HepG2 (cell line): ENCODE measurements around the gene OPN5. TPM values are rescaled to one million over a fixed set of nuclear protein-coding genes. Genes with fewer than 3 reads are reported as not detected.
"Not testable (repeated sequence)": the region's sequence is repeated elsewhere in the genome, so short reads cannot be mapped to it uniquely, and the experiment has no call there.

Experiments
- ATAC-seq: fragments of 200-7000 bp; cut with Tn5 transposase; 3 replicates; pipeline ENCODE4 v1.9.1; 2020; ENCODE audit warnings: mild to moderate bottlenecking, moderate library complexity
- BruUV-seq: library from RNA; stranded (reverse); fragments of 400-500 nt; replicated peaks from 2 replicates; lab custom pipeline; 2021; lab: Mats Ljungman, UMichigan
- CTCF ChIA-PET: fragments of 300-600 bp; formaldehyde crosslinking; extraction: SDS; loops from one replicate; lab custom pipeline; 2021; ENCODE audit warnings: low total read pairs, inconsistent platforms, low intra/inter-chr PET ratio; lab: Yijun Ruan, JAX
- POLR2A ChIA-PET: fragments of 350-600 bp; sonication (Branson Sonifier 250); formaldehyde crosslinking; loops from one replicate; lab custom pipeline; 2020; ENCODE audit warnings: antibody characterized with exemption, inconsistent platforms; lab: Yijun Ruan, JAX
- DNase-seq: peaks from one replicate; pipeline ENCODE4 v3.0.0-alpha.2; 2015; ENCODE audit warnings: low spot score
- FAIRE-seq: peaks from 3 replicates; lab custom pipeline; 2011; peaks lifted over from hg19 to GRCh38; lab: Jason Lieb, UNC
- H2AFZ ChIP-seq: one replicate; pipeline ENCODE4 v1.6.1; 2011; ENCODE audit warnings: low read length, inconsistent platforms
- H3K27ac ChIP-seq: fragments of 300-600 bp; 3 replicates; pipeline ENCODE4 v1.8.0; 2011; ENCODE audit warnings: mixed run types, mild to moderate bottlenecking, mixed read lengths, low read length, inconsistent platforms; ENCODE audit not compliant: insufficient read depth; ENCODE audit errors: extremely low read length
- H3K27me3 ChIP-seq, 2 experiments: fragments of 200-600 bp in 1 of 2; 2 replicates in 1 of 2; 3 replicates in 1 of 2; pipeline versions ENCODE4 v1.6.0 to v1.8.0; 2011; ENCODE audit warnings: low read length in 2 of 2, mild to moderate bottlenecking in 2 of 2, moderate library complexity in 2 of 2, inconsistent platforms in 1 of 2; ENCODE audit not compliant: insufficient read depth in 2 of 2, control insufficient read depth in 1 of 2
- H3K36me3 ChIP-seq, 2 experiments: fragments of 200-600 bp in 1 of 2; replicated peaks in 1 of 2; 2 replicates in 1 of 2; 3 replicates in 1 of 2; pipeline versions ENCODE4 v1.5.1 to v1.8.0; 2011; ENCODE audit warnings: low read length in 2 of 2, inconsistent platforms in 1 of 2; ENCODE audit not compliant: insufficient read depth in 2 of 2, control insufficient read depth in 1 of 2
- H3K4me1 ChIP-seq: 2 replicates; pipeline ENCODE4 v1.5.1; 2012; ENCODE audit warnings: low read length, inconsistent platforms; ENCODE audit not compliant: insufficient read depth
- H3K4me2 ChIP-seq: 2 replicates; pipeline ENCODE4 v1.6.0; 2011; ENCODE audit warnings: low read depth, low read length, inconsistent platforms
- H3K4me3 ChIP-seq, 3 experiments: fragments of 200-600 bp in 1 of 3; sonication (generic), shearing (Covaris generic) in 1 of 3; replicated peaks in 1 of 3; 2 replicates each; pipeline ENCODE4 v1.5.1; 2011 to 2016; ENCODE audit warnings: low read length in 3 of 3, inconsistent platforms in 2 of 3, low read depth in 2 of 3, mild to moderate bottlenecking in 2 of 3, control low read depth in 1 of 3, mixed read lengths in 1 of 3; ENCODE audit not compliant: insufficient read depth in 1 of 3
- H3K79me2 ChIP-seq: one replicate; pipeline ENCODE4 v1.6.1; 2011; ENCODE audit warnings: low read length, inconsistent platforms; ENCODE audit not compliant: insufficient read depth
- H3K9ac ChIP-seq: 2 replicates; pipeline ENCODE4 v1.6.0; 2011; ENCODE audit warnings: mild to moderate bottlenecking, low read depth, low read length, inconsistent platforms; ENCODE audit not compliant: insufficient read depth
- H3K9me3 ChIP-seq: 2 replicates; pipeline ENCODE4 v1.5.1; 2012; ENCODE audit warnings: mild to moderate bottlenecking, low read length
- H4K20me1 ChIP-seq: 2 replicates; pipeline ENCODE4 v1.6.0; 2011; ENCODE audit warnings: inconsistent platforms, mild to moderate bottlenecking, low read length, moderate library complexity; ENCODE audit not compliant: insufficient read depth
- ZBTB33 ChIP-seq: sonication (generic); formaldehyde crosslinking; IDR thresholded peaks from 2 replicates; pipeline ENCODE4 v1.4.0; 2020; ENCODE audit warnings: missing genetic modification reagents
- ZFP91 ChIP-seq: sonication (generic); formaldehyde crosslinking; IDR thresholded peaks from 2 replicates; pipeline ENCODE4 v1.9.0; 2022; ENCODE audit warnings: missing genetic modification reagents, mild to moderate bottlenecking, borderline replicate concordance
- ZNF282 ChIP-seq: fragments of 450-650 bp; IDR thresholded peaks from 2 replicates; pipeline ENCODE4 v1.6.1; 2018; ENCODE audit not compliant: partially characterized antibody
- ZZZ3 ChIP-seq: sonication (generic); formaldehyde crosslinking; IDR thresholded peaks from 2 replicates; pipeline ENCODE4 v1.4.0; 2020; ENCODE audit warnings: missing genetic modification reagents, mild to moderate bottlenecking, borderline replicate concordance
- WGBS: methylation state at CpG from one replicate; pipeline ENCODE4 v1.1.6; 2017; ENCODE audit warnings: low lambda C conversion rate; 5-methylcytosine and 5-hydroxymethylcytosine counted together
- in situ Hi-C: cut with HindIII; loops from 2 replicates; pipeline ENCODE4 v1.10.0; 2017; ENCODE audit warnings: low pct_unique_long_range_greater_than_20kb; ENCODE audit not compliant: extremely low pct_ligation_motif_present
- intact Hi-C: fragments of 100-400 bp; cut with micrococcal nuclease; formaldehyde crosslinking; loops from one replicate; pipeline ENCODE4 v1.10.0; 2022; ENCODE audit not compliant: unreplicated experiment
- polyA plus RNA-seq, 8 experiments: library from polyadenylated mRNA; depleted of rRNA in 3 of 8; stranded (reverse) in 7 of 8; unstranded in 1 of 8; fragments of >200 nt; fragmentation: Illumina TruSeq in 4 of 8; extraction: Trizol in 4 of 8; gene quantifications; 2 replicates each; pipeline versions ENCODE4 v1.2.1 to v1.2.3, GENCODE V29; 2011 to 2016; ENCODE audit warnings: low read depth in 4 of 8, missing spikeins in 1 of 8, mixed read lengths in 1 of 8; ENCODE audit not compliant: insufficient read depth in 1 of 8
- total RNA-seq, 5 experiments: library from RNA; depleted of rRNA; stranded (reverse); fragments of >200 nt; fragmentation: Illumina TruSeq; extraction: Trizol; gene quantifications; 2 replicates each; pipeline ENCODE4 v1.2.3, GENCODE V29; 2016; ENCODE audit warnings: low read depth in 1 of 5
- TF ChIP-seq, protein P1 (sequence below): sonication (generic); formaldehyde crosslinking; IDR thresholded peaks from 2 replicates; pipeline ENCODE4 v1.5.0; 2020; ENCODE audit warnings: mild to moderate bottlenecking, low read depth, missing genetic modification reagents, borderline replicate concordance

The OPN5 gene
- total and polyA plus RNA-seq, 2 of the 13 experiments (the other 11 are each of a cell fraction or from before 2014, with no cell fraction given) = not detected

DNA sequence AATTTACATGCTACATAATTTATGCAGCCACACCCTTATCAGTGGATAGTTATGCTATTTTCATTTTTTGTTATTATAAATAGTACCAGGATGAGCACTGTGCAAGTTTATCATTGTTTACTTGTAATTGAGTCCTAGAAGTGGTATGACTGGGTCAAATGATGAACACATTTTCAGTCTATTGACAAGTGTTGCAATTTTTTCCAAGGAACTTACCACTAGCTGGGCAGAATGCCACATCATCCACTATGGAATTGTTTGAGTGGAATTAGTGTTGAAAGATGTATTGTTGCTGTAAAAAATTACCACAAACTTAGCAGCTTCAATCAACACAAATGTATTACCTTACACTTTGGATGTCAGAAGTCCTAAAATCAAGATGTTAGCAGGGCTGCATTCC is 38.1 kb upstream of the OPN5 start:
- FAIRE-seq (no peak), DNase-seq (no peak), ATAC-seq (no peak)
- H3K4me1 ChIP-seq = no peaks in the 10 kb centered on the region
- in situ Hi-C loops = no loop called here
- no peak overlapping the region for H3K4me2 ChIP-seq
- H3K9me3 ChIP-seq = no peaks in the 10 kb centered on the region
- intact Hi-C loops = no loop called here
- no peak overlapping the region for H3K9ac ChIP-seq
- no peak overlapping the region for H3K27ac ChIP-seq
- POLR2A ChIA-PET = no interaction called here
- no peaks in the 10 kb centered on the region for H3K79me2 ChIP-seq
- no peaks in the 10 kb centered on the region for H3K36me3 ChIP-seq
- no peaks in the 10 kb centered on the region for H4K20me1 ChIP-seq
- H3K27me3 ChIP-seq = no peaks in the 10 kb centered on the region
- no peak overlapping the region for H2AFZ ChIP-seq
- TF ChIP-seq ZFP91 (CRISPR knock-in tag) (no peak), ZBTB33 (CRISPR knock-in tag) (no peak), ZNF282 (no peak), ZZZ3 (CRISPR knock-in tag) (no peak)
- TF ChIP-seq, protein P1, sequence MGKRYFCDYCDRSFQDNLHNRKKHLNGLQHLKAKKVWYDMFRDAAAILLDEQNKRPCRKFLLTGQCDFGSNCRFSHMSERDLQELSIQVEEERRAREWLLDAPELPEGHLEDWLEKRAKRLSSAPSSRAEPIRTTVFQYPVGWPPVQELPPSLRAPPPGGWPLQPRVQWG (CRISPR knock-in tag) = no peak
- H3K4me3 ChIP-seq = no peak overlapping the region
- CTCF ChIA-PET = no interaction called here
- BruUV-seq = no TSS peak

DNA sequence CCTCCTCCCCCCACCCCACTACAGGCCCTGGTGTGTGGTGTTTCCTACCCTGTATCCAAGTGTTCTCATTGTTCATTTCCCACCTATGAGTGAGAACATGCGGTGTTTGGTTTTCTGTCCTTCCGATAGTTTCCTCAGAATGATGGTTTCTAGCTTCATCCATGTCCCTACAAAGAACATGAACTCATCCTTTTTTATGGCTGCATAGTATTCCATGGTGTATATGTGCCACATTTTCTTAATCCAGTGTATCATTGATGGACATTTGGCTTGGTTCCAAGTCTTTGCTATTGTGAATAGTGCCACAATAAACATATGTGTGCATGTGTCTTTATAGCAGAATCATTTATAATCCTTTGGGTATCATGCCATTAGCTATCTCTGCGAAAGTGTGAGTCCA is 36.6 kb upstream of the OPN5 start:
- BruUV-seq, DNase-seq: not testable (repeated sequence)

More for the DNA sequence above, 36.6 kb upstream of the OPN5 start:
- H3K36me3 ChIP-seq, H3K27me3 ChIP-seq, FAIRE-seq, H3K9ac ChIP-seq, intact Hi-C loops, ATAC-seq, H3K4me1 ChIP-seq, H3K4me2 ChIP-seq, H4K20me1 ChIP-seq, POLR2A ChIA-PET, in situ Hi-C loops, CTCF ChIA-PET, H3K27ac ChIP-seq, H3K4me3 ChIP-seq, H3K79me2 ChIP-seq, H3K9me3 ChIP-seq, H2AFZ ChIP-seq: not testable (repeated sequence)
- WGBS = 40% methylated on average over 3 of the region's 3 CpGs
